Neural cell (in vitro differentiated cells): ENCODE data around the gene RFX4.

Experiments
- CTCF ChIP-seq: fragments of 450-650 bp; IDR thresholded peaks from 2 replicates; pipeline ENCODE4 v1.5.1; 2014; ENCODE audit warnings: antibody characterized with exemption, mild to moderate bottlenecking, moderate library complexity; ENCODE audit not compliant: poor library complexity, severe bottlenecking
- EP300 ChIP-seq: fragments of 450-650 bp; conservative IDR thresholded peaks from 2 replicates; pipeline ENCODE4 v1.6.1; 2014; ENCODE audit warnings: antibody characterized with exemption, mild to moderate bottlenecking, moderate library complexity; ENCODE audit not compliant: poor library complexity, severe bottlenecking
- EZH2 ChIP-seq: fragments of 200-600, 300-800 bp; shearing (Covaris generic), sonication (generic); IDR thresholded peaks from 2 replicates; pipeline ENCODE4 v1.6.1; 2014; ENCODE audit warnings: antibody characterized with exemption, low read length, borderline replicate concordance, mild to moderate bottlenecking; ENCODE audit not compliant: insufficient read depth, poor library complexity, severe bottlenecking
- POLR2AphosphoS5 ChIP-seq: IDR thresholded peaks from 2 replicates; pipeline ENCODE4 v1.6.1; 2012
- RAD21 ChIP-seq: fragments of 450-650 bp; conservative IDR thresholded peaks from 2 replicates; pipeline ENCODE4 v1.6.1; 2014; ENCODE audit warnings: antibody characterized with exemption, mild to moderate bottlenecking, moderate library complexity
- SMC3 ChIP-seq: fragments of 450-650 bp; conservative IDR thresholded peaks from 2 replicates; pipeline ENCODE4 v1.6.1; 2014; ENCODE audit warnings: antibody characterized with exemption, mild to moderate bottlenecking, moderate library complexity; ENCODE audit not compliant: poor library complexity
- TAF1 ChIP-seq: IDR thresholded peaks from 2 replicates; pipeline ENCODE4 v1.6.1; 2012; ENCODE audit warnings: low read depth
- TF ChIP-seq, protein P1 (sequence below): IDR thresholded peaks from 2 replicates; pipeline ENCODE4 v1.6.1; 2012; ENCODE audit warnings: borderline replicate concordance

GRCh38 chr12:106692896-106693820 lies 110.4 kb downstream of the RFX4 start:
- TF ChIP-seq EP300 (no peak), CTCF (no peak), POLR2AphosphoS5 (no peak), EZH2 (no peak), RAD21 (no peak), TAF1 (no peak), SMC3 (no peak)
- TF ChIP-seq, protein P1, sequence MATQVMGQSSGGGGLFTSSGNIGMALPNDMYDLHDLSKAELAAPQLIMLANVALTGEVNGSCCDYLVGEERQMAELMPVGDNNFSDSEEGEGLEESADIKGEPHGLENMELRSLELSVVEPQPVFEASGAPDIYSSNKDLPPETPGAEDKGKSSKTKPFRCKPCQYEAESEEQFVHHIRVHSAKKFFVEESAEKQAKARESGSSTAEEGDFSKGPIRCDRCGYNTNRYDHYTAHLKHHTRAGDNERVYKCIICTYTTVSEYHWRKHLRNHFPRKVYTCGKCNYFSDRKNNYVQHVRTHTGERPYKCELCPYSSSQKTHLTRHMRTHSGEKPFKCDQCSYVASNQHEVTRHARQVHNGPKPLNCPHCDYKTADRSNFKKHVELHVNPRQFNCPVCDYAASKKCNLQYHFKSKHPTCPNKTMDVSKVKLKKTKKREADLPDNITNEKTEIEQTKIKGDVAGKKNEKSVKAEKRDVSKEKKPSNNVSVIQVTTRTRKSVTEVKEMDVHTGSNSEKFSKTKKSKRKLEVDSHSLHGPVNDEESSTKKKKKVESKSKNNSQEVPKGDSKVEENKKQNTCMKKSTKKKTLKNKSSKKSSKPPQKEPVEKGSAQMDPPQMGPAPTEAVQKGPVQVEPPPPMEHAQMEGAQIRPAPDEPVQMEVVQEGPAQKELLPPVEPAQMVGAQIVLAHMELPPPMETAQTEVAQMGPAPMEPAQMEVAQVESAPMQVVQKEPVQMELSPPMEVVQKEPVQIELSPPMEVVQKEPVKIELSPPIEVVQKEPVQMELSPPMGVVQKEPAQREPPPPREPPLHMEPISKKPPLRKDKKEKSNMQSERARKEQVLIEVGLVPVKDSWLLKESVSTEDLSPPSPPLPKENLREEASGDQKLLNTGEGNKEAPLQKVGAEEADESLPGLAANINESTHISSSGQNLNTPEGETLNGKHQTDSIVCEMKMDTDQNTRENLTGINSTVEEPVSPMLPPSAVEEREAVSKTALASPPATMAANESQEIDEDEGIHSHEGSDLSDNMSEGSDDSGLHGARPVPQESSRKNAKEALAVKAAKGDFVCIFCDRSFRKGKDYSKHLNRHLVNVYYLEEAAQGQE: no peak
